ENCODE data around the gene MTERF2.

The MTERF2 gene

GRCh38 chr12:106987846-106988245, 900 bp upstream of the MTERF2 start:
- no peak for DNase-seq

GRCh38 chr12:106986135-106986534, 811 bp downstream of the MTERF2 start:
- DNase-seq = no peak

GRCh38 chr12:106985479-106985878, 1.5 kb downstream of the MTERF2 start:
- DNase-seq = no peak

GRCh38 chr12:106984588-106985137, 2.3 kb downstream of the MTERF2 start:
- peak; percentile 7 for DNase-seq

- no peak for DNase-seq
These were observed 4.7 kb downstream of the MTERF2 start for GRCh38 chr12:106982229-106982628.

GRCh38 chr12:106981788-106982187, 5.2 kb downstream of the MTERF2 start:
- no peak for DNase-seq

GRCh38 chr12:106980944-106981343, 6.0 kb downstream of the MTERF2 start:
- no peak for DNase-seq

GRCh38 chr12:106978035-106978800, 8.7 kb downstream of the MTERF2 start:
- DNase-seq = no peak

- no peak for DNase-seq
These were observed 10.3 kb downstream of the MTERF2 start for GRCh38 chr12:106976668-106977067.

- no peak for DNase-seq
These were observed 10.8 kb downstream of the MTERF2 start for GRCh38 chr12:106975993-106976658.

GRCh38 chr12:106975098-106975497, 11.8 kb downstream of the MTERF2 start:
- no peak for DNase-seq

GRCh38 chr12:106974511-106974910, 12.4 kb downstream of the MTERF2 start:
- DNase-seq = no peak

- DNase-seq = no peak
These were observed 13.4 kb downstream of the MTERF2 start for GRCh38 chr12:106973545-106973944.

GRCh38 chr12:106971065-106971464, 15.9 kb downstream of the MTERF2 start:
- no peak for DNase-seq

GRCh38 chr12:106964526-106964925, 22.4 kb downstream of the MTERF2 start:
- DNase-seq = no peak

GRCh38 chr12:106962286-106962685, 24.7 kb downstream of the MTERF2 start:
- no peak for DNase-seq

GRCh38 chr12:106960443-106960842, 26.5 kb downstream of the MTERF2 start:
- no peak for DNase-seq

- no peak for DNase-seq
These were observed 29.4 kb downstream of the MTERF2 start for GRCh38 chr12:106957583-106957982.

GRCh38 chr12:106956048-106956578, 30.8 kb downstream of the MTERF2 start:
- DNase-seq = peak; percentile 64

- peak; percentile 95 for DNase-seq
These were observed 31.4 kb downstream of the MTERF2 start, which contains the start of gene TMEM263 for GRCh38 chr12:106955377-106956047. TSS of gene TMEM263 (plus strand) at chr12:106955907. CDS start at chr12:106967117, 11,210 bp downstream.

- peak; percentile 13 for DNase-seq
These were observed 32.2 kb downstream of the MTERF2 start for GRCh38 chr12:106954462-106955376.

All from CD4-positive, alpha-beta T cell treated with Interleukin-21 for 1 hour (primary cell).